ENCODE data around the gene NONO.
"Not testable (repeated sequence)": the region's sequence is repeated elsewhere in the genome, so short reads cannot be mapped to it uniquely, and the experiment has no call there.

Gene NONO

GRCh38 chrX:71283403-71284143 lies at the start of gene NONO:
NONO (plus strand) TSS chrX:71283635; CDS start chrX:71290638, 7,003 bp downstream.
- DNase-seq (ENCODE audit: low spot score), result peak; percentile 93

- DNase-seq (ENCODE audit: low spot score), result no peak
These were observed 48.0 kb upstream of the NONO start for GRCh38 chrX:71235482-71235881.

- DNase-seq (ENCODE audit: low spot score), result no peak
These were observed 46.6 kb upstream of the NONO start for GRCh38 chrX:71236836-71237235.

GRCh38 chrX:71239781-71240180 lies 43.7 kb upstream of the NONO start:
- DNase-seq (ENCODE audit: low spot score), result no peak

- DNase-seq (ENCODE audit: low spot score), result no peak
These were observed 42.1 kb upstream of the NONO start for GRCh38 chrX:71241301-71241700.

- DNase-seq (ENCODE audit: low spot score), result no peak
These were observed 38.9 kb upstream of the NONO start for GRCh38 chrX:71244359-71245128.

- no peak for DNase-seq (ENCODE audit: low spot score)
These were observed 38.3 kb upstream of the NONO start for GRCh38 chrX:71245159-71245558.

- DNase-seq (ENCODE audit: low spot score), result no peak
These were observed 32.6 kb upstream of the NONO start for GRCh38 chrX:71250841-71251240.

GRCh38 chrX:71251466-71251973 lies 31.9 kb upstream of the NONO start:
- DNase-seq (ENCODE audit: low spot score), result no peak

- no peak for DNase-seq (ENCODE audit: low spot score)
These were observed 31.2 kb upstream of the NONO start for GRCh38 chrX:71252221-71252620.

- peak; percentile 18 for DNase-seq (ENCODE audit: low spot score)
These were observed 30.0 kb upstream of the NONO start for GRCh38 chrX:71253253-71254091.

GRCh38 chrX:71254092-71254963 lies 29.1 kb upstream of the NONO start, which contains the start of gene ZMYM3:
ZMYM3 (minus strand) TSS chrX:71254140; CDS start chrX:71253255, 885 bp downstream.
- peak; percentile 74 for DNase-seq (ENCODE audit: low spot score)

- no peak for DNase-seq (ENCODE audit: low spot score)
These were observed 27.4 kb upstream of the NONO start for GRCh38 chrX:71256051-71256450.

GRCh38 chrX:71256856-71257255 lies 26.6 kb upstream of the NONO start:
- DNase-seq (ENCODE audit: low spot score), result no peak

GRCh38 chrX:71268624-71269023 lies 14.8 kb upstream of the NONO start:
- DNase-seq (ENCODE audit: low spot score), result not testable (repeated sequence)

- no peak for DNase-seq (ENCODE audit: low spot score)
These were observed 13.5 kb upstream of the NONO start for GRCh38 chrX:71269801-71270395.

- DNase-seq (ENCODE audit: low spot score), result not testable (repeated sequence)
These were observed 11.1 kb upstream of the NONO start for GRCh38 chrX:71272313-71272712.

- not testable (repeated sequence) for DNase-seq (ENCODE audit: low spot score)
These were observed 2.1 kb upstream of the NONO start for GRCh38 chrX:71281300-71281699.

- peak; percentile 58 for DNase-seq (ENCODE audit: low spot score)
These were observed 677 bp upstream of the NONO start for GRCh38 chrX:71282514-71283402.

GRCh38 chrX:71285929-71286328 lies 2.5 kb downstream of the NONO start:
- no peak for DNase-seq (ENCODE audit: low spot score)

All from kidney capillary endothelial cell (primary cell).